Esophagus squamous epithelium (tissue), 5 donors: Measurements from ENCODE around the gene CDC20. TPM values are rescaled to one million over a fixed set of nuclear protein-coding genes. Genes with fewer than 3 reads are reported as not detected.

Experiments
- DNase-seq: peaks from one replicate; lab custom pipeline; 2025; lab: John Stamatoyannopoulos, UW
- H3K27ac ChIP-seq, 4 donors: fragments of 200-600 bp; sonication (generic); one replicate each; pipeline ENCODE4 v1.5.1; 2016 to 2019; ENCODE audit warnings: mild to moderate bottlenecking in 1 of 4
- H3K27me3 ChIP-seq, 4 donors: fragments of 200-600 bp; sonication (generic); 1 replicate in 3 of 4; 2 replicates in 1 of 4; pipeline versions ENCODE4 v1.5.1 to v1.6.0; 2017 to 2021; ENCODE audit warnings: antibody characterized with exemption in 1 of 4
- H3K36me3 ChIP-seq, 3 donors: fragments of 200-600 bp; sonication (generic); one replicate each; pipeline ENCODE4 v1.5.1; 2016 to 2019
- H3K4me1 ChIP-seq, 3 donors: fragments of 200-600 bp; sonication (generic); one replicate each; pipeline ENCODE4 v1.5.1; 2017 to 2019
- H3K4me3 ChIP-seq, 4 donors: fragments of 200-600 bp; sonication (generic); 1 replicate in 3 of 4; 2 replicates in 1 of 4; pipeline ENCODE4 v1.5.1; 2016 to 2019; ENCODE audit warnings: mild to moderate bottlenecking in 2 of 4, moderate library complexity in 1 of 4
- H3K9me3 ChIP-seq, 3 donors: fragments of 200-600 bp; sonication (generic); one replicate each; pipeline ENCODE4 v1.5.1; 2016 to 2019
- POLR2A ChIP-seq, 4 donors: fragments of 450-650 bp; IDR thresholded peaks; one replicate each; pipeline ENCODE4 v1.6.1; 2017; ENCODE audit warnings: antibody characterized with exemption in 4 of 4, mild to moderate bottlenecking in 4 of 4, moderate library complexity in 3 of 4
- WGBS, 2 donors: methylation state at CpG; one replicate each; pipeline ENCODE4 v1.1.5; 2018; 5-methylcytosine and 5-hydroxymethylcytosine counted together
- intact Hi-C: fragments of 100-400 bp; cut with DNase I; formaldehyde crosslinking; loops from one replicate; pipeline ENCODE4 v1.15.0; 2022
- total RNA-seq, 4 donors: library from RNA; depleted of rRNA; stranded (reverse); fragments of >200 nt; gene quantifications; one replicate each; pipeline ENCODE4 v1.1.0, GENCODE V29; 2016
- TF ChIP-seq, protein P1 (sequence below), 6 experiments: fragments of 450-650 bp in 4 of 6; fragments of 200-600 bp in 2 of 6; sonication (generic) in 2 of 6; IDR thresholded peaks; one replicate each; pipeline ENCODE4 v1.5.1; 2016 to 2019; ENCODE audit warnings: antibody characterized with exemption in 6 of 6, mild to moderate bottlenecking in 4 of 6, moderate library complexity in 4 of 6
- donor health status: DM: yes; HTN: yes; CAD: no.

The CDC20 gene
- 10 to 100 TPM; 16.5 to 96.0 (median 33.6) TPM for total RNA-seq

DNA sequence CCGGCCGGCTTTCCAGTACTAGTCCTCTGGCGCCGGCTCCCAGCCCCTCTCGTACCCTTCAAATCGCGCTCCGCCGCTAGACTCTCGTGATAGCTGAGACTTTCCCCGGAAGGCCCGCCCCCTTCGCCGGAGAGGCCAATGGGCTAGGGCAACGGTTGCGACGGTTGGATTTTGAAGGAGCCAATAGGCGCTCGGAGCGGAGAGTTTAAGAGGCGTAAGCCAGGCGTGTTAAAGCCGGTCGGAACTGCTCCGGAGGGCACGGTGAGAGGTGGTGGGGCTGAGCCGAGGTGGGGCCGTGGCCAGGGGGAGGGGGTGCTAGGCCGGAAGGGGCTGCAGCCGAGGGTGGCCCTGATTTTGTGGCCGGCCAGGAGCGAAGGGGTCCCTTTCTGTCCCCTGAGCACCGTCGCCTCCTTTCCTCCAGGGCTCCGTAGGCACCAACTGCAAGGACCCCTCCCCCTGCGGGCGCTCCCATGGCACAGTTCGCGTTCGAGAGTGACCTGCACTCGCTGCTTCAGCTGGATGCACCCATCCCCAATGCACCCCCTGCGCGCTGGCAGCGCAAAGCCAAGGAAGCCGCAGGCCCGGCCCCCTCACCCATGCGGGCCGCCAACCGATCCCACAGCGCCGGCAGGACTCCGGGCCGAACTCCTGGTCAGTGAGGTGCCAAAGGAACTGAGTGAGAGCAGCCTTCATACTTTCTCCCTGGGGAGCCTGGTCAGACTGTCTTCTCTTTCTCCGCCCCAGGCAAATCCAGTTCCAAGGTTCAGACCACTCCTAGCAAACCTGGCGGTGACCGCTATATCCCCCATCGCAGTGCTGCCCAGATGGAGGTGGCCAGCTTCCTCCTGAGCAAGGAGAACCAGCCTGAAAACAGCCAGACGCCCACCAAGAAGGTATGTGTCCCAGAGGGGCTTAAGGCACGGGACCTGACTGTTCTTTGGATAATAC lies at the start of gene CDC20:
TSS of gene CDC20 (plus strand) at position 236 of the 948 bp plus-strand sequence. CDS start at position 471, 235 bp downstream.
- DNase-seq: peak; percentile 94
- intact Hi-C loops: no loop called here
- peak within 1 kb of the TSS; percentile 95 to 98 (median 96) for H3K27ac ChIP-seq
- peaks cover 16 to 38% (median 20%) of the 10 kb centered on the region in 3 donors for H3K36me3 ChIP-seq
- peak within 1 kb of the TSS; percentile 49 to 83 (median 68) for H3K4me3 ChIP-seq
- TF ChIP-seq POLR2A (IDR thresholded peaks at IDR 0.05): peak in 2 of 4 donors; percentile 10 to 25
- TF ChIP-seq, protein P1, sequence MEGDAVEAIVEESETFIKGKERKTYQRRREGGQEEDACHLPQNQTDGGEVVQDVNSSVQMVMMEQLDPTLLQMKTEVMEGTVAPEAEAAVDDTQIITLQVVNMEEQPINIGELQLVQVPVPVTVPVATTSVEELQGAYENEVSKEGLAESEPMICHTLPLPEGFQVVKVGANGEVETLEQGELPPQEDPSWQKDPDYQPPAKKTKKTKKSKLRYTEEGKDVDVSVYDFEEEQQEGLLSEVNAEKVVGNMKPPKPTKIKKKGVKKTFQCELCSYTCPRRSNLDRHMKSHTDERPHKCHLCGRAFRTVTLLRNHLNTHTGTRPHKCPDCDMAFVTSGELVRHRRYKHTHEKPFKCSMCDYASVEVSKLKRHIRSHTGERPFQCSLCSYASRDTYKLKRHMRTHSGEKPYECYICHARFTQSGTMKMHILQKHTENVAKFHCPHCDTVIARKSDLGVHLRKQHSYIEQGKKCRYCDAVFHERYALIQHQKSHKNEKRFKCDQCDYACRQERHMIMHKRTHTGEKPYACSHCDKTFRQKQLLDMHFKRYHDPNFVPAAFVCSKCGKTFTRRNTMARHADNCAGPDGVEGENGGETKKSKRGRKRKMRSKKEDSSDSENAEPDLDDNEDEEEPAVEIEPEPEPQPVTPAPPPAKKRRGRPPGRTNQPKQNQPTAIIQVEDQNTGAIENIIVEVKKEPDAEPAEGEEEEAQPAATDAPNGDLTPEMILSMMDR (IDR thresholded peaks at IDR 0.05): no peak
- no peaks in the 10 kb centered on the region for H3K9me3 ChIP-seq
- H3K27me3 ChIP-seq: no peaks in the 10 kb centered on the region
- peaks cover 15 to 43% (median 18%) of the 10 kb centered on the region in 3 donors for H3K4me1 ChIP-seq
- 0 to 13% methylated on average over 7 to 9 of the region's 59 CpGs for WGBS, 2 donors

DNA sequence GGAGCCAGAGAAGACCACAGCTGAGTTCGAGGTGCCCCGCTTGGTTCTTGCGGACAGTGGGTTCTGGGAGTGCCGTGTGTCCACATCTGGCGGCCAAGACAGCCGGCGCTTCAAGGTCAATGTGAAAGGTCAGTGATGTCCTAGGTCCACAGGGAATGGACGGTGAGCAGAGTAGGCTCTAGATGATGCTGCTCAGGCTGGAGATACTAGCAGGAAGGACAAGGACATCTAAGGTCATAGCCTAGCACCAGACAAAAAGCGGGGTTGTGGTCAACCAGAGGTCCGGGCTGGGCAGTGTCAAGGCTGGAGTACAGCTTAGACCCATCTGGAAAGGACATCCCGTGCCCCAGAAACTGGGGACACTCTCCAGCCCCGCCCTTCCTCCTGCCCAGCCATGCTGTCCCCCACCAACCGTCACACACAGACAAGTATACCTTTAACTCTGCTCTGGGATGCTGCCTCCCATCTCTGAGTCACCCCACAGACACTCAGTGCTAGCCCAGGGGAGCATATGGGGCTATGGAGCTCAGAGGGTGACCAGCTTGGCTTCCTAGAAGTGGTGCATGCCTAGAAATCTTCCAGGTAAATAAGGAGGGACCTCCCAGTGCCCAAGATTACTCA lies 49.3 kb upstream of the CDC20 start:
- Histone ChIP-seq H3K4me1 (peaks cover 0 to 6% (median 0%) of the 10 kb centered on the region in 3 donors), H3K27ac (no peak overlapping the region), H3K27me3 (no peaks in the 10 kb centered on the region), H3K9me3 (no peaks in the 10 kb centered on the region), H3K36me3 (peaks cover 0 to 9% (median 0%) of the 10 kb centered on the region in 3 donors), H3K4me3 (no peak overlapping the region)
- no peak for DNase-seq
- WGBS, 2 donors: 68 to 86% methylated on average over 10 to 12 of the region's 13 CpGs
- TF ChIP-seq, protein P1 (IDR thresholded peaks at IDR 0.05): no peak
- TF ChIP-seq POLR2A (IDR thresholded peaks at IDR 0.05): no peak
- intact Hi-C loops: no loop called here

DNA sequence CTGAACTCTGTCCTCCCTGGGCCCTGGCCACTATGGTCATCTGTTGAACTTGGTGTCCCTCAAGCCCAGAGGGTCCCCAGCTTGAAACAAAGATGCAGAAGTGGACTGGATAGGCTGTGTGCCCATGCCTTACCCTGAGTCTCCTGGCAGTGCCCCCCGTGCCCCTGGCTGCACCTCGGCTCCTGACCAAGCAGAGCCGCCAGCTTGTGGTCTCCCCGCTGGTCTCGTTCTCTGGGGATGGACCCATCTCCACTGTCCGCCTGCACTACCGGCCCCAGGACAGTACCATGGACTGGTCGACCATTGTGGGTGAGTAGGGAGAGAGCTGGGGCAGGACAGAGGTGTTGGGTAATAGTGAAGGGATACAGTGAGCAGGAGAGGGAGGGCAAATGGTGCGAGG lies 47.3 kb upstream of the CDC20 start:
- intact Hi-C loops: no loop called here
- Histone ChIP-seq H3K4me1 (no peaks in the 10 kb centered on the region), H3K27me3 (no peaks in the 10 kb centered on the region), H3K9me3 (no peaks in the 10 kb centered on the region), H3K27ac (no peak overlapping the region), H3K36me3 (peaks cover 0 to 9% (median 0%) of the 10 kb centered on the region in 3 donors), H3K4me3 (no peak overlapping the region)
- WGBS, 2 donors: 67 to 94% methylated on average over 2 to 5 of the region's 9 CpGs
- TF ChIP-seq, protein P1 (IDR thresholded peaks at IDR 0.05): no peak
- no peak for TF ChIP-seq POLR2A (IDR thresholded peaks at IDR 0.05)
- DNase-seq: no peak

DNA sequence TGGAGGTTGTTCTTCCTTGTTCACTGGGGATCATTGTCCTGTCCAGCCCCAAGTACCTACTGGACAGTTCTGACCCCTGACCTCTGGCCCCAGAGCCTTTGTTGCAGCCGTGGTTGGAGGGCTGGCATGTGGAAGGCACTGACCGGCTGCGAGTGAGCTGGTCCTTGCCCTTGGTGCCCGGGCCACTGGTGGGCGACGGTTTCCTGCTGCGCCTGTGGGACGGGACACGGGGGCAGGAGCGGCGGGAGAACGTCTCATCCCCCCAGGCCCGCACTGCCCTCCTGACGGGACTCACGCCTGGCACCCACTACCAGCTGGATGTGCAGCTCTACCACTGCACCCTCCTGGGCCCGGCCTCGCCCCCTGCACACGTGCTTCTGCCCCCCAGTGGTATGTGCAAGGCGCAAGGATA lies 46.6 kb upstream of the CDC20 start:
- peaks cover 0 to 9% (median 0%) of the 10 kb centered on the region in 3 donors for H3K36me3 ChIP-seq
- TF ChIP-seq, protein P1 (IDR thresholded peaks at IDR 0.05): no peak
- intact Hi-C loops: no loop called here
- H3K27ac ChIP-seq: no peak overlapping the region
- no peaks in the 10 kb centered on the region for H3K9me3 ChIP-seq
- no CpG with 5 or more reads among the region's 19 CpGs for WGBS, 2 donors
- H3K27me3 ChIP-seq: no peaks in the 10 kb centered on the region
- no peaks in the 10 kb centered on the region for H3K4me1 ChIP-seq
- DNase-seq: no peak
- no peak overlapping the region for H3K4me3 ChIP-seq
